CD14-positive monocyte (primary cell): ENCODE results near the gene SSH3. TPM values are rescaled to one million over a fixed set of nuclear protein-coding genes. Genes with fewer than 3 reads are reported as not detected.
A peak's percentile ranks its signal among the peaks of the same experiment; 100 is the strongest.

ENCODE experiments used
- DNase-seq, 3 donors: peaks; one replicate each; pipeline ENCODE4 v3.0.0-alpha.2; 2011 to 2022
- H2AFZ ChIP-seq: 2 replicates; pipeline ENCODE4 v1.6.0; 2012; ENCODE audit warnings: mild to moderate bottlenecking, low read depth, low read length, inconsistent platforms; ENCODE audit not compliant: insufficient read depth, poor library complexity, severe bottlenecking
- H3K27ac ChIP-seq, 2 donors: 1 replicate in 1 of 2; 2 replicates in 1 of 2; pipeline ENCODE4 v1.5.1; 2012 to 2013; ENCODE audit warnings: low read length in 2 of 2, control low read depth in 1 of 2, inconsistent platforms in 1 of 2, low read depth in 1 of 2, mild to moderate bottlenecking in 1 of 2
- H3K27me3 ChIP-seq, 2 donors: one replicate each; pipeline versions ENCODE4 v1.6.0 to v1.6.1; 2011 to 2013; ENCODE audit warnings: low read length in 2 of 2; ENCODE audit not compliant: control insufficient read depth in 2 of 2, insufficient read depth in 2 of 2
- H3K36me3 ChIP-seq, 2 donors: replicated peaks in 1 of 2; 1 replicate in 1 of 2; 2 replicates in 1 of 2; pipeline versions ENCODE4 v1.5.1 to v1.6.1; 2012 to 2013; ENCODE audit warnings: low read length in 2 of 2, control low read depth in 1 of 2, inconsistent platforms in 1 of 2, mild to moderate bottlenecking in 1 of 2; ENCODE audit not compliant: insufficient read depth in 2 of 2, control insufficient read depth in 1 of 2
- H3K4me1 ChIP-seq, 2 donors: 1 replicate in 1 of 2; 2 replicates in 1 of 2; pipeline versions ENCODE4 v1.5.1 to v1.6.1; 2012 to 2013; ENCODE audit warnings: low read length in 2 of 2, control low read depth in 1 of 2, inconsistent platforms in 1 of 2, mild to moderate bottlenecking in 1 of 2, moderate library complexity in 1 of 2; ENCODE audit not compliant: insufficient read depth in 2 of 2, control insufficient read depth in 1 of 2
- H3K4me2 ChIP-seq: replicated peaks from 2 replicates; pipeline ENCODE3; 2012; ENCODE audit warnings: low read length, moderate library complexity, mild to moderate bottlenecking; ENCODE audit not compliant: poor library complexity, severe bottlenecking; ENCODE audit errors: extremely low read depth
- H3K4me3 ChIP-seq, 3 experiments: fragments of 200-600 bp in 1 of 3; sonication (generic) in 1 of 3; replicated peaks in 1 of 3; 1 replicate in 2 of 3; 2 replicates in 1 of 3; pipeline ENCODE4 v1.5.1; 2011 to 2013; ENCODE audit warnings: low read length in 3 of 3, mild to moderate bottlenecking in 3 of 3, control low read depth in 2 of 3, low read depth in 2 of 3, inconsistent platforms in 1 of 3, moderate library complexity in 1 of 3
- H3K79me2 ChIP-seq: 2 replicates; pipeline ENCODE4 v1.6.0; 2012; ENCODE audit warnings: mild to moderate bottlenecking, control low read depth, inconsistent platforms, low read length, moderate library complexity; ENCODE audit not compliant: insufficient read depth
- H3K9ac ChIP-seq: 2 replicates; pipeline ENCODE4 v1.6.0; 2017; ENCODE audit warnings: low read length, mild to moderate bottlenecking; ENCODE audit not compliant: insufficient read depth, poor library complexity, severe bottlenecking
- H3K9me3 ChIP-seq, 2 donors: replicated peaks in 1 of 2; 1 replicate in 1 of 2; 2 replicates in 1 of 2; pipeline versions ENCODE4 v1.5.1 to v1.6.1; 2012 to 2013; ENCODE audit warnings: low read length in 2 of 2, control low read depth in 1 of 2; ENCODE audit not compliant: control insufficient read depth in 1 of 2, insufficient read depth in 1 of 2
- H4K20me1 ChIP-seq: 2 replicates; pipeline ENCODE4 v1.6.0; 2012; ENCODE audit warnings: mild to moderate bottlenecking, low read length, control low read depth, moderate library complexity; ENCODE audit not compliant: insufficient read depth
- H3K27ac Mint-ChIP-seq, 7 donors: one replicate each; pipeline ENCODE4 v1.8.0; 2020; ENCODE audit warnings: mild to moderate bottlenecking in 7 of 7, mixed read lengths in 7 of 7, moderate library complexity in 6 of 7, inconsistent platforms in 2 of 7
- H3K27me3 Mint-ChIP-seq, 3 donors: one replicate each; pipeline ENCODE4 v1.8.0; 2021 to 2022; ENCODE audit warnings: low read depth in 3 of 3, mild to moderate bottlenecking in 3 of 3, mixed read lengths in 3 of 3, moderate library complexity in 3 of 3, inconsistent platforms in 1 of 3
- H3K36me3 Mint-ChIP-seq, 2 donors: one replicate each; pipeline ENCODE4 v1.8.0; 2020; ENCODE audit warnings: mixed read lengths in 2 of 2, inconsistent platforms in 1 of 2, mild to moderate bottlenecking in 1 of 2
- H3K4me1 Mint-ChIP-seq: one replicate; pipeline ENCODE4 v1.8.0; 2020; ENCODE audit warnings: mild to moderate bottlenecking, mixed read lengths
- H3K4me3 Mint-ChIP-seq, 2 donors: one replicate each; pipeline ENCODE4 v1.8.0; 2020; ENCODE audit warnings: mild to moderate bottlenecking in 2 of 2, mixed read lengths in 2 of 2, moderate library complexity in 1 of 2
- H3K9me3 Mint-ChIP-seq, 7 donors: one replicate each; pipeline ENCODE4 v1.8.0; 2020 to 2022; ENCODE audit warnings: mixed read lengths in 7 of 7, mild to moderate bottlenecking in 6 of 7, moderate library complexity in 6 of 7, inconsistent platforms in 2 of 7
- CTCF ChIP-seq: fragments of 200-600 bp; IDR thresholded peaks from one replicate; pipeline ENCODE4 v1.8.0; 2022; ENCODE audit warnings: antibody characterized with exemption, mild to moderate bottlenecking
- WGBS: methylation state at CpG from one replicate; pipeline ENCODE4 v1.1.5; 2013; ENCODE audit warnings: missing lambda C conversion rate; ENCODE audit not compliant: insufficient coverage; 5-methylcytosine and 5-hydroxymethylcytosine counted together
- intact Hi-C, 2 donors: fragments of 100-400 bp; cut with micrococcal nuclease; formaldehyde crosslinking; loops; one replicate each; pipeline versions ENCODE4 v1.15.0 to v1.15.1; 2023
- polyA plus RNA-seq, 3 donors: library from polyadenylated mRNA; depleted of rRNA in 1 of 3; unstranded in 2 of 3; stranded (reverse) in 1 of 3; fragments of 300-500 nt in 2 of 3; fragments of >200 nt in 1 of 3; fragmentation: Illumina TruSeq in 2 of 3; gene quantifications; 1 replicate in 2 of 3; 2 replicates in 1 of 3; pipeline ENCODE4 v1.2.3, GENCODE V29; 2012 to 2021

Gene SSH3
- polyA plus RNA-seq, 3 donors, result 3.6 to 23.3 (median 5.8) TPM

GRCh38 chr11:67254798-67255197 is 48.5 kb upstream of the SSH3 start:
- Mint-ChIP-seq H3K4me1 (peaks cover 8% of the 10 kb centered on the region), H3K27ac (no peak overlapping the region), H3K27me3 (peaks cover 1 to 4% (median 3%) of the 10 kb centered on the region in 3 donors), H3K9me3 (no peaks in the 10 kb centered on the region), H3K4me3 (no peak overlapping the region), H3K36me3 (peaks cover 70 to 87% of the 10 kb centered on the region in 2 donors)
- no peak for DNase-seq
- Histone ChIP-seq H3K4me3 (no peak overlapping the region), H3K4me2 (no peak overlapping the region), H3K79me2 (peaks cover 19% of the 10 kb centered on the region), H4K20me1 (peaks cover 92% of the 10 kb centered on the region), H3K9ac (no peak overlapping the region), H3K9me3 (no peaks in the 10 kb centered on the region), H3K4me1 (peaks cover 0 to 7% of the 10 kb centered on the region in 2 donors), H2AFZ (no peak overlapping the region), H3K27me3 (no peaks in the 10 kb centered on the region), H3K36me3 (peaks cover 75 to 76% of the 10 kb centered on the region in 2 donors), H3K27ac (no peak overlapping the region)
- no peak for TF ChIP-seq CTCF
- intact Hi-C loops, result no loop called here
- 99% methylated on average over 10 of the region's 15 CpGs for WGBS

DNA sequence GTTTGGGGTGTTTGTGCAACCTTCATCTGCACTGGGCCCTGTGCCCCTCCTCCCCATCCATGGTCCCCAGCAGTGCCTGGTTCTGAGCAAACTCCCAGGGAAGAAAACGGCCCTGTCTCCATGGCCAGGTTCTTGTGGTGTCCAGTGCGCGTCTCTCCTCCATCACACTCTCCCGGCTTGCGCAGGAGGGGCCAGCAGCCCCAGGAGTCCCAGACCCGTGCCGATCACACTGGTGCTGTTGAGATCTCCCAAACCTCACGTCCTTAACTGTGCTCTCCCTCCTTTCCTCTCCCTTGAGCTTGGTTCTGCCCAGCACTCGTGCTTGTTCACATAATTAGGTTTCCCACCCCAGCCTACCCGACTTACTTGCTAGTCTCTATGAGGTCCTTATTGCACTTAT is 48.0 kb upstream of the SSH3 start:
- Histone ChIP-seq H3K9me3 (no peaks in the 10 kb centered on the region), H3K79me2 (peaks cover 14% of the 10 kb centered on the region), H3K9ac (no peak overlapping the region), H3K4me1 (peaks cover 0 to 7% of the 10 kb centered on the region in 2 donors), H2AFZ (no peak overlapping the region), H3K27me3 (no peaks in the 10 kb centered on the region), H3K36me3 (peaks cover 69 to 70% of the 10 kb centered on the region in 2 donors), H3K27ac (peak overlapping the region in 1 of 2 donors; percentile 6), H3K4me3 (no peak overlapping the region), H4K20me1 (peaks cover 87% of the 10 kb centered on the region), H3K4me2 (no peak overlapping the region)
- Mint-ChIP-seq H3K36me3 (peaks cover 65 to 82% of the 10 kb centered on the region in 2 donors), H3K27me3 (peaks cover 4 to 6% (median 5%) of the 10 kb centered on the region in 3 donors), H3K4me1 (peaks cover 8% of the 10 kb centered on the region), H3K27ac (peak overlapping the region in 1 of 7 donors; percentile 46), H3K9me3 (no peaks in the 10 kb centered on the region), H3K4me3 (no peak overlapping the region)
- TF ChIP-seq CTCF, result no peak
- WGBS, result 96% methylated on average over 5 of the region's 10 CpGs
- intact Hi-C loops, result no loop called here
- DNase-seq, result no peak
